ENCODE results near the gene THBS3. TPM values are rescaled to one million over a fixed set of nuclear protein-coding genes. Genes with fewer than 3 reads are reported as not detected.
"Not testable (repeated sequence)": the region's sequence is repeated elsewhere in the genome, so short reads cannot be mapped to it uniquely, and the experiment has no call there.

The THBS3 gene
- total and polyA plus RNA-seq, 8 donors, result 30.6 to 51.0 (median 42.8) TPM

DNA sequence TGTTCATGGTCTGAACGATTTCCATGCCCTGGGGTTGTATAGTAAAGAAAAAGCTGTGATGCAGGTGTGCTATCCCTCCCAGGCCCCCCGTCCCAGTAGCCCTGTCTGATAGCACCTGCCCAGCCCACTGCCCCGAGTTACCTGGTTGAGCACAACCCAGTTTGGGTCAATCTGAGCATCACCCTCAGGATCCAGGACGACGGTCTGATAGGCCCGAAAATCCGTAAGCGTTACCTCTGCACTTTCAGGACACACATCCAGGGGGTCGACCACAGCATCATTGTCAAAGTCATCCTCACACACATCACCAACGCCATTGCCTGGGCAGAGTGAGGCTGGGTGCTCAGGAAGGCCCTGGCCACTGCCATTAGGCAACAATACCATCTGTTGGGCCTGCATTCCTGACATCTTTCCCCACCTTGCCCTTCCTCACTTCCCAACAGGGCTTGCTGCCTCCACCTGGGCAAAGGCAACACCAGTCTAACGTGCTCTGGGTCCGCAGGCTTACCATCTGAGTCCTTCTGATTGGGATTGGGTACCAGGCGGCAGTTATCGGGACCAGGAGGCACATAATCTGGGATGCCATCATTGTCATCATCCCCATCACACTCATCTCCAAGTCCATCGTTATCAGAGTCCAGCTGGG is 9.7 kb downstream of the THBS3 start:
- Histone ChIP-seq H3K36me3 (peaks cover 0 to 32% of the 10 kb centered on the region in 2 donors), H3K9me3 (no peaks in the 10 kb centered on the region), H3K27me3 (peaks cover 0 to 12% of the 10 kb centered on the region in 2 donors), H3K4me3 (no peak overlapping the region), H3K27ac (no peak overlapping the region), H3K4me1 (peaks cover 9 to 32% of the 10 kb centered on the region in 2 donors)
- ATAC-seq, result no peak
- intact Hi-C loops (cut with DNase I), result no loop called here
- TF ChIP-seq, protein P1, sequence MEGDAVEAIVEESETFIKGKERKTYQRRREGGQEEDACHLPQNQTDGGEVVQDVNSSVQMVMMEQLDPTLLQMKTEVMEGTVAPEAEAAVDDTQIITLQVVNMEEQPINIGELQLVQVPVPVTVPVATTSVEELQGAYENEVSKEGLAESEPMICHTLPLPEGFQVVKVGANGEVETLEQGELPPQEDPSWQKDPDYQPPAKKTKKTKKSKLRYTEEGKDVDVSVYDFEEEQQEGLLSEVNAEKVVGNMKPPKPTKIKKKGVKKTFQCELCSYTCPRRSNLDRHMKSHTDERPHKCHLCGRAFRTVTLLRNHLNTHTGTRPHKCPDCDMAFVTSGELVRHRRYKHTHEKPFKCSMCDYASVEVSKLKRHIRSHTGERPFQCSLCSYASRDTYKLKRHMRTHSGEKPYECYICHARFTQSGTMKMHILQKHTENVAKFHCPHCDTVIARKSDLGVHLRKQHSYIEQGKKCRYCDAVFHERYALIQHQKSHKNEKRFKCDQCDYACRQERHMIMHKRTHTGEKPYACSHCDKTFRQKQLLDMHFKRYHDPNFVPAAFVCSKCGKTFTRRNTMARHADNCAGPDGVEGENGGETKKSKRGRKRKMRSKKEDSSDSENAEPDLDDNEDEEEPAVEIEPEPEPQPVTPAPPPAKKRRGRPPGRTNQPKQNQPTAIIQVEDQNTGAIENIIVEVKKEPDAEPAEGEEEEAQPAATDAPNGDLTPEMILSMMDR (IDR thresholded peaks at IDR 0.05), result no peak
- DNase-seq, result no peak

DNA sequence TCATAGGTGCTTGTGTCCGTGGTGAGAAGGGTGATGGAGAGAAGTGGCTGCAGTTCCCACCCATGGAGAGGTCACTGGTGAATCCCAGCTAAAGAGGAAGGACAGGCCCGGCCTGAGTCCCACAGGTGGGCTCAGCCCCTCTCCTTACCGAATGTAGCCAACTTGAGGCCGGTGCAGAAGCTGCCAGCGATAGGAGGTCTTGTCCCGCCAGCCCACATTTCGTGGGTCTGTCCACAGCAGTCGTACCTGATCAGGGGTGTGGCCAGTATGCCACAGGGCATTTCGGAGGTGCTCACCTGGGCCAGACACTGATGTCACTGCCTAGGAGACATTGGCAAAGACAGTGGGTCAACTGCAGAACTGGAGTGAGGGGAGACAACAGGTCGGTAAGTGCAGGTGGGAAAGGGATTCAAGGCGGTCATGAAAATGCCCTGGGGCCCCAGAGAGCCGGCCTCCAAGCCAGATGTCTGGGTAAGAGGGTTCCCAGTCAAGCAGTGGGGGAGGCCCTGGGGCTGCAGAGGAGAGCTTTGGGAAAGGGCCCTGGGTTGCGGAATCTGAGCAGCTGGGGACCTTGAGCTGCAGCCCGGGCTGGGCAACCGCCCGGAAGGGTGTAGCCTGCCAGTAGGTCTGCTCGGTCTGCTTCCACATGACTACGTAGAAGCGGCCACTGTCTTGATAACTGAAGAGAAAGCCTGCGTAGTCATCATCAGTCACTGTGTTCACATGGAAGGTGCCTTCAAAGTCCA is 10.6 kb downstream of the THBS3 start:
- Histone ChIP-seq H3K27ac (no peak overlapping the region), H3K9me3 (no peaks in the 10 kb centered on the region), H3K36me3 (peaks cover 0 to 32% of the 10 kb centered on the region in 2 donors), H3K27me3 (peaks cover 0 to 12% of the 10 kb centered on the region in 2 donors), H3K4me3 (no peak overlapping the region), H3K4me1 (peaks cover 9 to 40% of the 10 kb centered on the region in 2 donors)
- DNase-seq, result peak in 2 of 4 donors; percentile 28 to 57
- TF ChIP-seq, protein P1 (IDR thresholded peaks at IDR 0.05), result no peak
- intact Hi-C loops (cut with DNase I), result no loop called here
- no peak for ATAC-seq

DNA sequence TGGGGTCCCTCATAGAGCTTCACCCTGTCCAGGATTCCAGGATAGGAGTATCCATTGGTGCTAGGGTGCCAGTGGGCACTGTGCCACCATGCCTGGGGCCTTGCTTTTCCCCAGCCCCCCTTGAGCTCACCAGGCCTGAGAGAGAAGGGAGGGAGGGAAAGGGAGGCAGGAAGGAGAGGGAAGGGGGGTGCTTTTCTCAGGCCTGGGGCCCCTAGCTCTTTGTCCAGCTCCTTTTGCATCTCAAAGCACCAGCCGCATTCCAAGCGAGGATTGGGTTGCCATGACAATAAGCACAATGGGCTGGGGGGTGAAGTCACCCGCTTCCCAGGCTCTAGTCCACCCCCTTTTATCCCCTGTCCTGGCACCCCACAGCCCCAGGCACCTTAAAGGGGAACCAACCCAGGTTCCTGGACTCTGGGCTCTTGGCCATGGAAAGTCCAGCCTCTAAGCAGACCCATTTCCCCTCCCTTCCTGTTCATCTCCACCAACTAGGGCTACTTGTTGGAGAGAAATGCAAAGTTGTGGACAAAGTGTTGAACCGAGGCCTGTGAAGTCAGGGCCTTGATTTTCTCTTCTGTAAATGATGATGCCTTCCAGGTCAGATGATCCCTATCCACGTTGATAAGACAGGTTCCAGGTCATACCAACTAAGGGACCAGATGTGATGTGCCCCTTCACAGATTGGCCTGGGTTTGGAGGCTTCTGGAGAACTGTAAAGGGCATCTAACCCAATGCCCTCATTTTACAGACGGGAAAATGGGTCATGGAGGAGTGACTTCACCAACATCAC is 11.4 kb downstream of the THBS3 start:
- DNase-seq (peak in 2 of 4 donors; percentile 32 to 39), ATAC-seq (no peak)
- no peaks in the 10 kb centered on the region for H3K9me3 ChIP-seq
- H3K36me3 ChIP-seq, result peaks cover 0 to 32% of the 10 kb centered on the region in 2 donors
- intact Hi-C loops (cut with DNase I), result no loop called here
- H3K4me1 ChIP-seq, result peaks cover 9 to 40% of the 10 kb centered on the region in 2 donors
- peak overlapping the region in 1 of 2 donors; percentile 52 for H3K4me3 ChIP-seq
- H3K27me3 ChIP-seq, result peaks cover 0 to 12% of the 10 kb centered on the region in 2 donors
- no peak overlapping the region for H3K27ac ChIP-seq
- TF ChIP-seq, protein P1 (IDR thresholded peaks at IDR 0.05), result no peak

DNA sequence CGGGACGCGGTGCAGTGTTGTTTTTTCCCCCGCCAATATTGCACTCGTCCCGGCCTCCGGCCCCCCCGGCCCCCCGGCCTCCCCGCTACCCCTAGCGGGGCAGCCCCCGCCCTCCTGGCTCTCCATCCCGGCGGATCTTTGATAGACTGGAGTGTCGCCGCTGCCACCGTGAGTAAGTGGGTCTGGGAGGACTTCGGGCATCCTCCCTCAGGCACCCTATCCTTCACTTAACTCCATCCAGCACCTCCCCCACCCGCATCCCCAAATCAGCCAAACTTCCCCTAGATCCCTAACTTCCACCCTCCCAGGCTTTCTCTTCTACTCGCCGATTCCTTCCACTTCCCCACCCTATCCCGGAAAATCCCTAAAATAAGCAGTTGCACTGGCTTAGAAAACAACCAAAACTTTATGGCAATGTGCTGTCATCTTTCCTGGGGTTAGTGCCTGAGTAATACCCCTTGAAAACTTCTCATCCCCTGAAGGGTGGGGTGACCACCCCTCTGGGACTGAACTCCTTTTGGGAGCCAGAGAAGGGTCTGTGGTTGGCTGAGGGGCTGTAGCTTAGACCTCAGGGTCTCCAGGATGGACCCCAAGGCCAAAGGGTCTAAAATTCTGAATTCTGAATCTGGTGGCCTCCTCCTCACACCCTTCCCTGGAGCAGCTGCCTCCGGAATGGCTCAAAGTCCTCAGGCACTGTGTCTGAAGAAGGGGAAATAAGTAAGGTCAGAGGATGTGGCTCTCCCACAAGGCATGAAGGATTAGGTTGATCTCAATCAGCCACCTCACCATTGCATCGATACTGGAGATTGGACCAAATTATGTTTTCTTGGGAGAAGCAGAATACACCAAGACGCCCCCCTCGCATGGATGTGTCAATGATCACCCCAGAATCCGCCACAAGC is 12.2 kb downstream of the THBS3 start:
- TF ChIP-seq, protein P1 (IDR thresholded peaks at IDR 0.05), result no peak
- Histone ChIP-seq H3K9me3 (no peaks in the 10 kb centered on the region), H3K4me3 (peak overlapping the region; percentile 38 to 52), H3K36me3 (peaks cover 0 to 27% of the 10 kb centered on the region in 2 donors), H3K4me1 (peaks cover 9 to 40% of the 10 kb centered on the region in 2 donors), H3K27me3 (peaks cover 0 to 12% of the 10 kb centered on the region in 2 donors), H3K27ac (peak overlapping the region; percentile 91 to 92)
- intact Hi-C loops (cut with DNase I), result no loop called here
- DNase-seq, result peak in 1 of 4 donors; percentile 26
- ATAC-seq, result no peak

DNA sequence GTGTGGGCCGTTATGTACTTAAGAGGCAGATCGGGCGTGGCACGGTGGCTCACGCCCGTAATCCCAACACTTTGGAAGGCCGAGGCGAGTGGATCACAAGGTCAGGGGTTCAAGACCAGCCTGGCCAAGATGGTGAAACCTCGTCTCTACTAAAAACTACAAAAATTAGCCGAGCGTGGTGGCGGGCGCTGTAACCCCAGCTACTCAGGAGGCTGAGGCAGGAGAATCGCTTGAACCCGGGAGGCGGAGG is 13.8 kb downstream of the THBS3 start:
- intact Hi-C loops (cut with DNase I); DNase-seq; H3K9me3 ChIP-seq; ATAC-seq: not testable (repeated sequence)
- Histone ChIP-seq H3K36me3 (peaks cover 0 to 21% of the 10 kb centered on the region in 2 donors), H3K4me3 (peak overlapping the region; percentile 38 to 52), H3K27ac (peak overlapping the region; percentile 91 to 92), H3K27me3 (peaks cover 0 to 12% of the 10 kb centered on the region in 2 donors), H3K4me1 (peaks cover 9 to 40% of the 10 kb centered on the region in 2 donors)
